OCI-LY3 (cell line): ENCODE measurements around the gene HARS2.
A peak's percentile ranks its signal among the peaks of the same experiment; 100 is the strongest.
"Not testable (repeated sequence)": the region's sequence is repeated elsewhere in the genome, so short reads cannot be mapped to it uniquely, and the experiment has no call there.

ENCODE experiments used
- H2AFZ ChIP-seq: fragments of 200-600, 300-600 bp; shearing (Covaris generic); 2 replicates; pipeline ENCODE4 v1.6.0; 2014; ENCODE audit warnings: antibody characterized with exemption, low read depth, low read length
- H3K27ac ChIP-seq: fragments of 200-600, 300-600 bp; sonication (generic); 2 replicates; pipeline ENCODE4 v1.5.1; 2014; ENCODE audit warnings: mild to moderate bottlenecking, low read length, moderate library complexity, mixed read lengths
- H3K27me3 ChIP-seq: fragments of 200-600, 300-600 bp; sonication (generic); 2 replicates; pipeline ENCODE4 v1.6.1; 2014; ENCODE audit warnings: low read depth, low read length, mixed read lengths
- H3K36me3 ChIP-seq: fragments of 200-600, 300-600 bp; sonication (generic); replicated peaks from 2 replicates; pipeline ENCODE3; 2014; ENCODE audit warnings: low read depth, low read length, mixed read lengths
- H3K4me1 ChIP-seq: fragments of 300-600, 200-600 bp; sonication (generic); 2 replicates; pipeline ENCODE4 v1.6.1; 2014; ENCODE audit warnings: low read length, mixed read lengths
- H3K4me2 ChIP-seq: fragments of 200-600, 300-600 bp; sonication (generic); 2 replicates; pipeline ENCODE4 v1.6.1; 2014; ENCODE audit warnings: low read length, mixed read lengths
- H3K4me3 ChIP-seq: fragments of 300-600, 200-600 bp; sonication (generic); 2 replicates; pipeline ENCODE4 v1.5.1; 2014; ENCODE audit warnings: antibody characterized with exemption, mild to moderate bottlenecking, low read length, moderate library complexity
- H3K79me2 ChIP-seq: fragments of 300-600, 200-600 bp; shearing (Covaris generic); 2 replicates; pipeline ENCODE4 v1.6.1; 2014; ENCODE audit warnings: mild to moderate bottlenecking, low read length, mixed read lengths
- H3K9ac ChIP-seq: fragments of 300-600, 200-600 bp; shearing (Covaris generic); 2 replicates; pipeline ENCODE4 v1.6.0; 2014; ENCODE audit warnings: mild to moderate bottlenecking, low read length, moderate library complexity
- H3K9me3 ChIP-seq: fragments of 200-600, 300-600 bp; shearing (Covaris generic); 2 replicates; pipeline ENCODE4 v1.6.1; 2014; ENCODE audit warnings: low read length, mixed read lengths; ENCODE audit not compliant: insufficient read depth
- H4K20me1 ChIP-seq: fragments of 200-600, 300-600 bp; sonication (generic); 2 replicates; pipeline ENCODE4 v1.6.1; 2016; ENCODE audit warnings: low read length, mixed read lengths; ENCODE audit not compliant: insufficient read depth
- EZH2phosphoT487 ChIP-seq: fragments of 200-600 bp; shearing (Covaris generic); IDR thresholded peaks from 2 replicates; pipeline ENCODE4 v1.6.1; 2018; ENCODE audit warnings: antibody characterized with exemption, mixed run types, low read depth
- TF ChIP-seq, protein P1 (sequence below): fragments of 200-600, 300-600 bp; sonication (generic); IDR thresholded peaks from 2 replicates; pipeline ENCODE4 v1.5.1; 2014; ENCODE audit warnings: antibody characterized with exemption, low read length, low read depth

The HARS2 gene

GRCh38 chr5:140694276-140694675 is 3.0 kb downstream of the HARS2 start:
- H2AFZ ChIP-seq: no peak overlapping the region
- H3K4me3 ChIP-seq: no peak overlapping the region
- peaks cover 10% of the 10 kb centered on the region for H3K4me1 ChIP-seq
- no peaks in the 10 kb centered on the region for H3K27me3 ChIP-seq
- peaks cover 24% of the 10 kb centered on the region for H3K36me3 ChIP-seq
- H4K20me1 ChIP-seq: no peaks in the 10 kb centered on the region
- H3K9ac ChIP-seq: no peak overlapping the region
- no peak overlapping the region for H3K4me2 ChIP-seq
- peaks cover 39% of the 10 kb centered on the region for H3K79me2 ChIP-seq
- no peak for TF ChIP-seq EZH2phosphoT487
- TF ChIP-seq, protein P1, sequence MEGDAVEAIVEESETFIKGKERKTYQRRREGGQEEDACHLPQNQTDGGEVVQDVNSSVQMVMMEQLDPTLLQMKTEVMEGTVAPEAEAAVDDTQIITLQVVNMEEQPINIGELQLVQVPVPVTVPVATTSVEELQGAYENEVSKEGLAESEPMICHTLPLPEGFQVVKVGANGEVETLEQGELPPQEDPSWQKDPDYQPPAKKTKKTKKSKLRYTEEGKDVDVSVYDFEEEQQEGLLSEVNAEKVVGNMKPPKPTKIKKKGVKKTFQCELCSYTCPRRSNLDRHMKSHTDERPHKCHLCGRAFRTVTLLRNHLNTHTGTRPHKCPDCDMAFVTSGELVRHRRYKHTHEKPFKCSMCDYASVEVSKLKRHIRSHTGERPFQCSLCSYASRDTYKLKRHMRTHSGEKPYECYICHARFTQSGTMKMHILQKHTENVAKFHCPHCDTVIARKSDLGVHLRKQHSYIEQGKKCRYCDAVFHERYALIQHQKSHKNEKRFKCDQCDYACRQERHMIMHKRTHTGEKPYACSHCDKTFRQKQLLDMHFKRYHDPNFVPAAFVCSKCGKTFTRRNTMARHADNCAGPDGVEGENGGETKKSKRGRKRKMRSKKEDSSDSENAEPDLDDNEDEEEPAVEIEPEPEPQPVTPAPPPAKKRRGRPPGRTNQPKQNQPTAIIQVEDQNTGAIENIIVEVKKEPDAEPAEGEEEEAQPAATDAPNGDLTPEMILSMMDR: no peak
- no peaks in the 10 kb centered on the region for H3K9me3 ChIP-seq
- no peak overlapping the region for H3K27ac ChIP-seq

- TF ChIP-seq EZH2phosphoT487: no peak
- TF ChIP-seq, protein P1: no peak
- peaks cover 15% of the 10 kb centered on the region for H3K4me1 ChIP-seq
- H3K27me3 ChIP-seq: no peaks in the 10 kb centered on the region
- H4K20me1 ChIP-seq: no peaks in the 10 kb centered on the region
- H2AFZ ChIP-seq: no peak overlapping the region
- no peak overlapping the region for H3K9ac ChIP-seq
- no peaks in the 10 kb centered on the region for H3K9me3 ChIP-seq
- H3K4me2 ChIP-seq: no peak overlapping the region
- H3K36me3 ChIP-seq: peaks cover 33% of the 10 kb centered on the region
- H3K27ac ChIP-seq: no peak overlapping the region
- H3K4me3 ChIP-seq: no peak overlapping the region
- H3K79me2 ChIP-seq: peaks cover 28% of the 10 kb centered on the region
Observed at GRCh38 chr5:140696891-140697492, 5.7 kb downstream of the HARS2 start.

DNA sequence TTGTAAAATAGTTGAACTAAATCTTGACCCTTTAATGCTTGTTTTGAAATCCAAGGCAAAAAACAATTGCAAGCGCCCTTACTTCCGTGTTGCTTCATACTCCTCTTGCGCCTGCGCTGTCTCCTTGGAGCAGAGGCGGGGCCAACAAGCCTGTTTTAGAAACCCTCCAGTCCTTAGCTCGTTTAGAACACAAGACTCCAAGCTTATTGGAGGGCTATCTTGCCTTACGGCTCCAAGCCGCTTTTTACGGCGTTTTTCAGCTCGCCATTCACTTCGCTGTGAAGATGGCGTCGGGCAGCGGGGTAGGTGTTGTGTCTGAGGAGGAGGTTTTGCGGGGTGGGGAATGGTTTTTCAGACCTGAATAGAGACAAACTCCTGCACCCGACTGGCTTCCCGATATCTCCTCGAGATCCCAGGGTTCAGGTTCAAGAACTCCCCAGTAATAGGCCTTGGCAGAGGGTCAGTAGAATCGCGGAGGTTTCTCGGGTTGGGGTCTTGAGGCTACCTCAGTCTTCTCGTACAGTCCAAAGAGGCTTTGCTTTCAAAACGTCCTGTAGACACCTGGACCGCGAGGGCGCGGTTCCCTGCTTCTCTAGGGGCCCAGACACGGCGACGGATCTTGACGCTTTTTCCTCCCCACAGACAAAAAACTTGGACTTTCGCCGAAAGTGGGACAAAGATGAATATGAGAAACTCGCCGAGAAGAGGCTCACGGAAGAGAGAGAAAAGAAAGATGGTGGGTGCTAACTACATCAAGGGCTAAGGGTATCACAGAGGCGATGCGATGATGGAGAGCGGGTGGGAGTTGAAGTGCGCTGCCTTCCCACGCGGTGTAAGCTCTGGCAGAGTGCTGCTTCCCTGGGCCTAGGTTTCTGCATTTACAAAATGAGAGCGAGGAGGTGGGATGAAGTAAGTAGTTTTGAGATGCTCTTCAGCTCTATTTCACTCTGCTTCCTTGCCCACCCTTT is 9.2 kb downstream of the HARS2 start, which contains the start of gene ZMAT2:
Gene ZMAT2, plus strand, starts transcription at position 271 of the 968 bp plus-strand sequence. Its CDS starts 14 bp downstream, at position 285.
- Histone ChIP-seq H2AFZ (no peak within 1 kb of the TSS), H3K27ac (no peak within 1 kb of the TSS), H3K79me2 (peaks cover 15% of the 10 kb centered on the region), H3K9me3 (no peaks in the 10 kb centered on the region), H3K4me3 (peak within 1 kb of the TSS; percentile 100), H3K4me1 (peaks cover 10% of the 10 kb centered on the region), H3K27me3 (no peaks in the 10 kb centered on the region), H3K36me3 (peaks cover 35% of the 10 kb centered on the region), H3K9ac (peak within 1 kb of the TSS; percentile 71), H4K20me1 (no peaks in the 10 kb centered on the region), H3K4me2 (peak within 1 kb of the TSS; percentile 82)
- no peak for TF ChIP-seq EZH2phosphoT487
- TF ChIP-seq, protein P1: no peak

GRCh38 chr5:140707812-140708211 is 16.6 kb downstream of the HARS2 start:
- Histone ChIP-seq H4K20me1 (no peaks in the 10 kb centered on the region), H3K36me3 (peaks cover 14% of the 10 kb centered on the region), H3K9me3 (no peaks in the 10 kb centered on the region), H3K4me3 (no peak overlapping the region), H2AFZ (no peak overlapping the region), H3K79me2 (no peaks in the 10 kb centered on the region), H3K4me1 (no peaks in the 10 kb centered on the region; the same call in 1 of the 2 replicates), H3K9ac (no peak overlapping the region), H3K27ac (no peak overlapping the region), H3K4me2 (no peak overlapping the region), H3K27me3 (no peaks in the 10 kb centered on the region)
- no peak for TF ChIP-seq EZH2phosphoT487
- TF ChIP-seq, protein P1: no peak

GRCh38 chr5:140708787-140709186 is 17.5 kb downstream of the HARS2 start:
- H3K4me3 ChIP-seq, H3K9me3 ChIP-seq, H3K27ac ChIP-seq, H3K79me2 ChIP-seq, H3K27me3 ChIP-seq, H4K20me1 ChIP-seq, H3K4me2 ChIP-seq, H3K9ac ChIP-seq, H2AFZ ChIP-seq, H3K4me1 ChIP-seq: not testable (repeated sequence)
- H3K36me3 ChIP-seq: peaks cover 11% of the 10 kb centered on the region
